ENCODE measurements around the gene FFAR4.

Gene FFAR4

GRCh38 chr10:93573924-93574323 lies 7.5 kb downstream of the FFAR4 start:
- no peak for TF ChIP-seq CTCF (IDR thresholded peaks at IDR 0.05; ENCODE audit: unreplicated experiment in 3 of 3)
- no peaks in the 10 kb centered on the region for H3K9me3 Mint-ChIP-seq
- H3K27ac Mint-ChIP-seq, result no peak overlapping the region
- H3K4me3 Mint-ChIP-seq, result no peak overlapping the region
- peaks cover 3% of the 10 kb centered on the region for H3K36me3 Mint-ChIP-seq (ENCODE audit: low read depth)
- H3K27me3 Mint-ChIP-seq (ENCODE audit: low read depth), result peaks cover 52% of the 10 kb centered on the region
- H3K4me1 Mint-ChIP-seq, result no peaks in the 10 kb centered on the region

- Mint-ChIP-seq H3K4me1 (no peaks in the 10 kb centered on the region), H3K4me3 (no peak overlapping the region), H3K27me3 (ENCODE audit: low read depth) (peaks cover 24% of the 10 kb centered on the region), H3K27ac (no peak overlapping the region), H3K36me3 (ENCODE audit: low read depth) (no peaks in the 10 kb centered on the region), H3K9me3 (peaks cover 7% of the 10 kb centered on the region)
- TF ChIP-seq CTCF (IDR thresholded peaks at IDR 0.05; ENCODE audit: unreplicated experiment in 3 of 3), result no peak
Measured at GRCh38 chr10:93576888-93577287, 10.4 kb downstream of the FFAR4 start.

- Mint-ChIP-seq H3K27me3 (ENCODE audit: low read depth) (peaks cover 17% of the 10 kb centered on the region), H3K4me1 (no peaks in the 10 kb centered on the region), H3K4me3 (no peak overlapping the region), H3K36me3 (ENCODE audit: low read depth) (no peaks in the 10 kb centered on the region), H3K9me3 (peaks cover 7% of the 10 kb centered on the region), H3K27ac (no peak overlapping the region)
- no peak for TF ChIP-seq CTCF (IDR thresholded peaks at IDR 0.05; ENCODE audit: unreplicated experiment in 3 of 3)
Measured at GRCh38 chr10:93577565-93577964, 11.1 kb downstream of the FFAR4 start.

- peaks cover 7% of the 10 kb centered on the region for H3K9me3 Mint-ChIP-seq
- H3K27me3 Mint-ChIP-seq (ENCODE audit: low read depth), result peaks cover 10% of the 10 kb centered on the region
- no peaks in the 10 kb centered on the region for H3K4me1 Mint-ChIP-seq
- H3K4me3 Mint-ChIP-seq, result no peak overlapping the region
- no peaks in the 10 kb centered on the region for H3K36me3 Mint-ChIP-seq (ENCODE audit: low read depth)
- no peak for TF ChIP-seq CTCF (IDR thresholded peaks at IDR 0.05; ENCODE audit: unreplicated experiment in 3 of 3)
- no peak overlapping the region for H3K27ac Mint-ChIP-seq
Measured at GRCh38 chr10:93579089-93579488, 12.6 kb downstream of the FFAR4 start.

- H3K27me3 Mint-ChIP-seq (ENCODE audit: low read depth), result peaks cover 5% of the 10 kb centered on the region
- no peak for TF ChIP-seq CTCF (IDR thresholded peaks at IDR 0.05; ENCODE audit: unreplicated experiment in 3 of 3)
- H3K27ac Mint-ChIP-seq, result no peak overlapping the region
Measured at GRCh38 chr10:93579985-93580711, 13.7 kb downstream of the FFAR4 start.

GRCh38 chr10:93580828-93581227 lies 14.4 kb downstream of the FFAR4 start:
- Mint-ChIP-seq H3K27me3 (ENCODE audit: low read depth) (peaks cover 5% of the 10 kb centered on the region), H3K36me3 (ENCODE audit: low read depth) (no peaks in the 10 kb centered on the region), H3K27ac (no peak overlapping the region), H3K4me1 (no peaks in the 10 kb centered on the region), H3K4me3 (no peak overlapping the region), H3K9me3 (peaks cover 7% of the 10 kb centered on the region)
- no peak for TF ChIP-seq CTCF (IDR thresholded peaks at IDR 0.05; ENCODE audit: unreplicated experiment in 3 of 3)

More at GRCh38 chr10:93579985-93580711, 13.7 kb downstream of the FFAR4 start:
- H3K9me3 Mint-ChIP-seq, result peaks cover 7% of the 10 kb centered on the region
- no peaks in the 10 kb centered on the region for H3K4me1 Mint-ChIP-seq
- H3K4me3 Mint-ChIP-seq, result no peak overlapping the region
- H3K36me3 Mint-ChIP-seq (ENCODE audit: low read depth), result no peaks in the 10 kb centered on the region
